NAMALWA (cell line): ENCODE results near the gene TC2N.
"Not testable (repeated sequence)": the region's sequence is repeated elsewhere in the genome, so short reads cannot be mapped to it uniquely, and the experiment has no call there.

ENCODE experiments used
- DNase-seq: peaks from one replicate; pipeline ENCODE4 v3.0.0-alpha.2; 2015; ENCODE audit warnings: low spot score

TC2N gene

DNA sequence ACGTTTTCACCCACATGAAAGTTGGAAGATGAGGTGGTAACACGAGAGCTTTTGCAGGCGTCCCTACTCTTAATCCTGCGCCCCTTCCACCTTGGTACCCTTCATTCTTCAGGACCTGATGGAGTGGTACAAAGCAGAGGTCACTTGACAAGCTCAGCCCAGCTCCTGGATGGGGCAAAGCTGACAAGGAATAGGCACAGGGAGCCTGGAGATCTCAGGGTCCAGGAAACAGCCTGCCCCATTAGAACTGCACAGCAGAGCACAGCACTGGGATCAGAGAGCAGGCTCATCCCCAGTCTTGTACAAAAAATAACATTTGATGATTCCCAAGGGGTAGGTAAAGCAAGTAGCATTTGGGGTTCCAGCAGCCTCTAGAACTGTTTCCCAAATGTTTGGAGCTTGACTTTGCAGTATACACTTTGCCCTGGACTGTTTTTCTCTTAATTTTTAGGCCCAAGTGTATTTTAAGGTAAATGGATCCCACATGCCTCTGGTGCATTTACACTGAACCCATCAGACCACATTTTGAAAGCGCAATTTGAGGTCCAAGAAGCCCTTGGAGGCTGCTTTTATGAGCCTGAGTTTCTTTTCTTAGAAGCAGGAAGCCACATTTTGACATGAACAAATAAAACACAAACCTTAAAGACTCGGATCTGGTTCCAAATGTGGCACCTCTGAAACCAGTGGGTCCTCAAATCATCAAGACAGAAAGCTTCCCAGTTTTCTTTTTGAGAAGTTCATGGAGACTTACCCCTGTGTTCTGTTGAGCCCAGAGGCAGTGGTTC lies 633 bp downstream of the TC2N start:
- DNase-seq = no peak

DNA sequence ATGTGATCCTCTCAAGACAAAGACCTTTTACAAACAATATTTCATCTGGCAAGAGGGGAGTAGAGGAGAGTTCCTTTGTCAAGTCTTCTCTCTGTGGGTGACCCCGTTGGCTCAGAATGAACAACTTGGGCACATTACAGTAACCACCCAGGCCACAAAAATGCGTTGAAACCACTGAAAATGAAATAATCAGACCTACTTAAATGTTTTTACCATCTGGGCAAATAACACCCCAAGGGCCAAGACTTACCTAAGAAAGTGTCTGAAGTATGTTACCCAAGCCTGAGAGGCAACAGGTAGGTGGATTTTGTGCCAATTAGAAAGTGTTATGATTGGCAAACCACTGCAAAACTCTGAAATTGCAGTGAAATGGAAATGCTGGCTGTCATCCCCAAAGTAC lies 1.3 kb downstream of the TC2N start:
- no peak for DNase-seq

DNA sequence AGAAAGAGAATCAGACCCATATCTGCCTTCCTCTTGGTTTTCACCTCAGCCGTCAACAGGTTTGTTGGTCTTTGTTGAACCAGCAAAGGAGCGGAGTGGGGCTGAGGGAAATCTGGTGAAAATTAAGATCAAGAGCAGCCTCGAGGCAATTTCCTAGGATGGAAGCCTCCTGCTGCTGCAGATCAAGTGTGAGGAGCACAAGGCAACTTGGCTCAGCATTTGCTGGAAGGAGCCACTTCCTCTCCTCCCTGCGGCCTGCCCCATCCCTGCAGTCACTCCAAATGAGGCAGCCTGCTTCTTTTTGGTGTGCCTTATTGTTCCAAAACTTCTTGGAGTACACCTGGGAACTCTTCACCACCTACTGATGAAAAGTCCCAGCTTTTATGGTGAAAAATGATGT lies 4.9 kb downstream of the TC2N start:
- DNase-seq = no peak

DNA sequence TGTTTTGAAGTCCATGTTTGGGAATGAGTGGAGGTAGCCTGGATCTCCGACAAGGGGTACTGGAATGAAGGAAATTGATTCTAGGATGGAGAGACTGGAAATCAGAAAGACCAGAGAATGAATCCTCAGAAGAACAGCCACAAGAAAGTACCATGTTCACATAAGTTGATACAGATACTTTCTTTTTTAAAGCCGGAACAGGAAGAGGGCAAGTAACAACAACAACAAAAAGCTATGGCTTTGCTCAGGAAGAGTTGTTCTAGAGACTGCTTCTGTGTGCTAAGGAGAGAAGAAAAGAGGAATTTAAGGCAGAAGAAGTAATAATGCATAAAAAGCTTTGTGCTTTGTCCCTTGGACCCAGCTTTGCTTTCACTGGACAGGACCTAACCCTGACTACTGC lies 6.2 kb downstream of the TC2N start:
- DNase-seq = no peak

DNA sequence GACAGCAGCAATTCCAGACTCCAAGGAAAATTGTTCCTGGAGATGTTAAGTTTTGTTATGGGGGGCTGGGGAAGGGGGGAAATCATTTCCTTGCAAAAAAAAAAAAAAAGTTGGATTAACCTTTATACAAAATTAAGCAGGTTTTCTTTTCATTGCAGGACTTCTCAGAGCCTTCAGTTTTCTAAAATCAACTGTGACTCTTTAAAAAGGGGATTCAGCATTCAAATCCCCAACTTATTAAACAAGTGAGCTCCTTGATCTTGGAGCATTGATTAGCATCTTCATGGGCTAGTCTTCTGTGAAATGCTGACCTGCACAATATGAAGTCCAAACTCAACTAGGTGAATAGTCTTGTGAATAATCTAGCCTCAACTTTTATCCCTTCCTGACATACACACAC lies 7.1 kb downstream of the TC2N start:
- no peak for DNase-seq

DNA sequence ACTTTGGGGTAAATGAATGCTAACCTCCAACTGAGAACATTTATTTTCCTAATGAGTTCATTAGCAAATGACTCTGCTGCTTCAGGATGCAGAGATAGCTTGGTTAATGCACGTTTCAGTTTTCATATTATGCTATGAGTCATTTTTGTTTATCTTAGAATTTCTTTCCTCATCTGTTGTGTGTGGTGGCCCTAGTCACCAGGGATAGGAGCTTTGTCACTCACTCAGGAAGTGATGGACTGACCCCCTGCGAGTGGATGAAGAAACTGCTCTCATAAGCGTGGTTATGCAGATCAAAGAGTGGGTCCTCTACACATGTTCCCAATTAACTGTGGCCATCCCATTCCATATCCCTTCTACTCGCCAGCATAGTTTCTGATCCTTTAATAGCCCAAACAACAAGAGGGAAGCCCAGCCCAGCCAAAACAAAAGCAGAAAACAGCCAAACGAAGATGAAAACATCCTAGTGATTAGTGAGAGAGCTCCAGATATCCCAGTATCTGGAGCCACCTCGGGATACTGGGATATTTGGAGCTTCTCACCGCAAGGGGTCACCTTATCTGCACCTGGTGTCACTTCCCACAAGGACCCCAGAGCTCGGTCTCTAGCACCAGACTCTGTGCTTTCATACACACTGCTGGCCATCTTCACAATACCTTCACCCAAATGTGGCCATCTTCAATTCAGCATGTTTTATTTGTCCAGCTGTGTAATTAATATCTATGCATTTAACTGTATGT lies 8.6 kb downstream of the TC2N start:
- no peak for DNase-seq

DNA sequence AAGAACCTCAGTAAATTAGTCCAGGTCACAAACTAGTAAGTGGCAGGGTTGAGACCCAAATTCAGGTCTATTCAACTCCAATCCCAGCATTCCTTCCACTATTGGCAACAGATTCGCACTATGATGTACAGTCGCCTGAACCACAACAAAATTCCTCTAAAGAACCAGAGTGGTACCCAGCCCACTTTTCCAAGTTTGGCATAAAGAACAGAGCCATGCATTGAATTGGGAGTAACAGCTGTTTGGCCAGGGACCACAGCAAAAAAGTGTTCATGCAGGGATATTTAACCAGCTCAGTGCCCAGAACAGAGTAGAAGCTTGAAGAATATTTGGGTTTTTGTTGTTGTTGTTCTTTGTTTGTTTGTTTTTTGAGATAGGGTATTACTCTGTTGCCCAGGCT lies 9.7 kb downstream of the TC2N start:
- no peak for DNase-seq

DNA sequence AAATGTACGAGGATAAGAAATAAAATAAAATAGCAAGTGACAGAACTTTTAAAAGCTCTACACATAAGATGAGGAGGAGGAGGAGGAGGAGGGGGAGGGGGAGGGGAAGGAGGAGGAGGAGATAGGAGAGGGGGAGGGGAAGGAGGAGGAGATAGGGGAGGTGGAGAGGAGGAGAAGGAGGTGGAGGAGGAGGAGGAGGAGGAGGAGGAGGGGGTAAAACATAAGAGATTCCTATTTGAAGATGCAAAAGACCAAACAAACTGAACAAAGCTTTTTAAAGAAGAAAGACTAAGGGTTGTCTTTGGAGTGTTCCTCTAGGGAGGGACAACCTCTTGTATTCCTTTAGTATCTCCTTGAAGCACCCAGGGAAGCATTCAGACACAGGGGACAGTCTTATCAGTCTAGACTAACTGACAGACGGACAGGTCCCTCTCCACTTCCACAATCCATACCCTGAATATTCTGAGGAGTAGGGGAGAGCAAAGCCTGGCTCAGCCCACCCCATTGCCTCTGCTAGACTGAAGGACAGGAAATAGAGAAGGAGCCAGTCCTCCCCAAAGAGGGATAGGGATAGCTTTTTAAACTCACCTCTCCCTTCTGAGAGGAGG lies 12.9 kb downstream of the TC2N start:
- no peak for DNase-seq

DNA sequence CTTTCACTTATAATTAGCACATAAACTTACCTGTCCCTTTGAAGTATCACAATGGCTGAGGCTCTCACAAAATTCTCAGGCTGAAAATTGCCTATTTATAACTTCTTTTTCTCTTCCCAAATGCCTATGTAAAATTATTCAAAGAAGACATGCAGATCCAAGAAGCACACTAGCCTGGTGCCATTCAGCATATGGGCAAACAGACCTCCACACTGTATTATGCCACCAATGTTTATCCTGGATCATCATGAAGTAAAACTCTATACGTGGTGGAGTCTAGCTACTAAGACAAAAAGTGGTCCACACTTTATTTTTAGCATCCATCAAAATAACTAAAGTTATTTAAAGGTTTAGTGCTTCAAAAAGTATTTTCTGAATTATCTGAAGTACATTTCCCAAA lies 15.8 kb downstream of the TC2N start:
- no peak for DNase-seq

DNA sequence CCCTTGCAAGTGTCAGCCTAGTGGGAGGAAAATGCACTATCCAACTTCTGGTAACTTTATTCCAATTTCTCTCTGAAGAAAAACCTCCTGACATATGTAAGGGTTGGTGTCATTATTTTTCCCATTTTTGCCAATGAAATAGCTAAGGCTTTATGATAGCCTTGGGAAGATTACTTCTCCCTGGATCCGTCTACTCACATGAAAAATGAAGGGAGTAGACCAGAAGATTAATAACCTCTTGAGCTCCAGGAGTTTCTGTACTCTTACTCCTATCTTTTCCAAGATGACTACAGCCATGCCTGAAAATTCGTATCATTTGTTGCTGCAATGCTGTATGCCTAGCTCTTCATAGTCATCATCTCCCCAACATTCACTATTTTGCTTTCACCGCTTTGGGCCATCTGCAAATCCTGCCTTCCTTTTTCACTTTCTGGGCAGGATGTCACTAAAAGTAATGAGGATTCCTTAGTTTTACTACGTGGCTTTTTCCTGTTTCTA lies 18.8 kb downstream of the TC2N start:
- DNase-seq = no peak

DNA sequence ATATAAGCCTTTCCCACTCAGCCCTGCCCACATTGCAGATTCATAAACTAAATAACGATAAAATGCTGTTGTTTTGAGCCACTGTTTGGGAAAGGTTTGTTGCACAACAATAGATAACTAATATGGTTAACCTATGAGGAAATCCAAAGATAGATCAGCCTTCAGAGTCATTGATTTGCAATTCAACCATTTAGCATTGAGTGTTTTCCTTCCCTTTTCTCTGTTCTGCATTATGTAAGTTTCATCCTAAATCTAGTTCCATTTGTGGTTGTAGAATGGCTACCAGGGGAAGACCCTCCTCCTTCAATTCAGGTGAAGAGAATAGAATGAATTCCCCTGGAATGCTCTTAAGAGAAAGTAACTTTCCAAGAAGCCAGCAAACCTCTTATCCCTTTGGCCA lies 19.6 kb downstream of the TC2N start:
- no peak for DNase-seq

DNA sequence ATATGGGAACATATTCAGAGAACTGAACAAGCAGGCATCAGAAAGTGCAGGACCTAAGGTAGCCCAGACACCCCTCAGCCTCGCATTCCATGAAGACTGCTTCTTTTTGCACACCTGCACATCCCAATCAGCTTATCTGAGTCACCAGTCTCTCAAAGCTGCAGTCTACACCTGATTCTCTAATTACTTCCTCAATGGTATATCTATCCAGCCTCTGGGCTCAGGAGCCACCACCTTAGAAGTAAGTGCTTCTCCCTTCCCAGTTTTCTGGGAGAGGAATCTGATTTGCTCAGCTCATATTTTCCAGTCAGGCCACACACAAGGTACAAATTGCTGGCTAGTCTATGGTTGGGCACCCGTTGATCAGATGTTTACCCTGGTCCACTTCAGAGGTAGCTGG lies 21.7 kb downstream of the TC2N start:
- no peak for DNase-seq

DNA sequence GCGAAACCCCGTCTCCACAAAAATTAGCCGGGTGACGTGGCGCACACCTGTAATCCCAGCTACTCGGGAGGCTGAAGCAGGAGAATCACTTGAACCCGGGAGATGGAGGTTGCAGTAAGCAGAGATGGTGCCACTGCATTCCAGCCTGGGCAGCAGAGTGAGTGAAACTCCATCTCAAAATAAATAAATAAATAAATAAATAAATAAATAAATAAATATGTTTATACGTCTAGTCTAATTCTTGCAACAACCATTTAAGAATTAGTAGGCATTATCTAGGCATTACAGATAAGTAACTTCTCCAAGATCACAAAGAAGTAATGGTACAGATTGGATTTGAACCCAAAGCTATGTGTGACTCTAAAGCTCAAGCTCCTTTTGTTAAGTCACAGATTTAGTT lies 22.3 kb downstream of the TC2N start:
- not testable (repeated sequence) for DNase-seq

DNA sequence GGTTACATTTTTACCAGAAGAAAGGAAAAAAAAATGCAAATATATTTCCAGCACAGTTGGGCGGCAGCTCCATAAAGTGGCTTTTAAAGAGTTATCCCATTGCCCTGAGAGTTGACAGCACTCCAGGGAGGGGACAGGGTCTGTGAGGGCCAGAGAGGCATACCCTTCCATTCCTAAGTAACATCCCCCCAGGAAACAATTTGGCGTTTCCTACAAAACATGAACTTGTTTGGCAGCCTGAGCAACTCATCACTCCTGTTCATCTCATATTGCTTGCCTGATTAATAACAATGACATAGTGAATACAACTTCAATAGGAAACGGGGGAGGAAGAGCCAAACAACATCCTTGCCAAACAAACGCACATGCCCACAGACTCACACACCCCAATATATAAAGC lies 23.3 kb downstream of the TC2N start:
- no peak for DNase-seq

DNA sequence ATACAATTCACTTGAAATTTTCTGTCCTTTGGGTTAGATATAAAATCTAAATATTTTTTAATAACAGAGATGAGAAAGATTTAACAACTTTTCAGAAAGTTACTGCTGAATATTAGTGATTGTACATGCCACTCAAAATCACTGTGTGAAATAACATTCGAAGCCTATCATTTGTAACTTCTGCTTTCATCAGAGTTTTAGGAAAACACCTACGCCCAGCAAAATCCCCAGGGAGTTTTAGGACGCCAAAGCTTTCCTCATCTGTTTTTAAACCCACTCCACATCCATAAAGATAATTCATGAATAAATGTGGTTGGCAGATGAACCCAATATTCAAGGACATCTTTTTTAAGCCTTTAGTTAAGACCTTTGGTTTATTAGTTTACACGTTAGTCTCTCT lies 23.9 kb downstream of the TC2N start:
- DNase-seq = no peak

DNA sequence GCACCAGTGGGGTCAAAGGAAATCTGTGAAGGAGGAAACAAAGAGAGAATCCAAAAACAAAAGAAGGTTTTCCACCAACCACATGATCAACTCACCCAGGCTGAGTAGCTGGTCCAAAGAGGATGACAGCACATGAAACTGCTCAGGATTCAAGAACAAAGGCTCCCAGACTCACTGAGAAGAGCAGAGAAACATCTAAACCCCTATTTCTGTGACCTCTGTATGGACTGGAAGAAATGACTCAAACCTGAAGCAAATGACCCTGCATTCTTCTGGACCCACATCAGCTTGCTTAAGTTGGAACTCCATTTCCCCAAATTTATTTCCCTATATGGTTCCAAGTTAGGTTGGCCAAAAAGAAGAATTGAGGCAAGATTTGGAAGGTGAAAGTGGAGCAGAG lies 26.3 kb downstream of the TC2N start:
- no peak for DNase-seq

DNA sequence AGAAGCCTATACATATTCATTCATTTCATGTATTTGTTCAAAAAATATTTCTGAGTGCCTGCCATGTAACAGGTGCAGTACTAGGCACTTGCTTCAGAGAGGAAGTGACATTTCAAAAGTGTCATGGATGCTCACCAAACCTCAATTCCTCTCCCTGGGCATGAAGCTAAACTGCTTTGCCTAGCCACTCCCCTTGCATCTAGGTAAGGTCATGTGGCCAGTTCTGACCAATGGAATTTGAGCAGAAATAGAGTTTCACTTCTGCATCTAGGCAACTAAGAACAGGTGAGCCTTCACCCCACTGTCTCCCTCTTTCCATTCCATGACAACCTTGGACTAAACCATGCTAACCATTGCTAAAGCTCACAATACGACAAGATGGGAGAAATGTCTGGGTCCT lies 27.6 kb downstream of the TC2N start:
- DNase-seq = peak; percentile 87

DNA sequence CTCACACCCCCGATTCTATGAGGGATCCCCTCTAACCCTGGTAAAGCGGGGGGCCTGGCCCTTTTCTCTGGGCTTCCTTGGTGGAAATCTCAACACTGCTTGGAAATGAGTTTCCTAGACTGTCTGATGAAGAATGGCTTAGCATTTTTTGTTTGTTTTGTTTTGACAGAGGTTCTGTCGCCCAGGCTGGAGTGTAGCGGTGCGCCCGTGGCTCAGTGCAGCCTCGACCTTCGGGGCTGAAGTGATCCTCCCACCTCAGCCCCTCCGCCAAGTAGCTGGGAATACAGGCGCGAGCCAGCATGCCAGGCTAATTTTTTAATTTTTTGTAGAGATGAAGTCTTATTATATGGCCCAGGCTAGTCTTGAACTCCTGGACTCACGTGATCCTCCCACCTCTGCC lies 30.3 kb downstream of the TC2N start:
- DNase-seq = no peak

DNA sequence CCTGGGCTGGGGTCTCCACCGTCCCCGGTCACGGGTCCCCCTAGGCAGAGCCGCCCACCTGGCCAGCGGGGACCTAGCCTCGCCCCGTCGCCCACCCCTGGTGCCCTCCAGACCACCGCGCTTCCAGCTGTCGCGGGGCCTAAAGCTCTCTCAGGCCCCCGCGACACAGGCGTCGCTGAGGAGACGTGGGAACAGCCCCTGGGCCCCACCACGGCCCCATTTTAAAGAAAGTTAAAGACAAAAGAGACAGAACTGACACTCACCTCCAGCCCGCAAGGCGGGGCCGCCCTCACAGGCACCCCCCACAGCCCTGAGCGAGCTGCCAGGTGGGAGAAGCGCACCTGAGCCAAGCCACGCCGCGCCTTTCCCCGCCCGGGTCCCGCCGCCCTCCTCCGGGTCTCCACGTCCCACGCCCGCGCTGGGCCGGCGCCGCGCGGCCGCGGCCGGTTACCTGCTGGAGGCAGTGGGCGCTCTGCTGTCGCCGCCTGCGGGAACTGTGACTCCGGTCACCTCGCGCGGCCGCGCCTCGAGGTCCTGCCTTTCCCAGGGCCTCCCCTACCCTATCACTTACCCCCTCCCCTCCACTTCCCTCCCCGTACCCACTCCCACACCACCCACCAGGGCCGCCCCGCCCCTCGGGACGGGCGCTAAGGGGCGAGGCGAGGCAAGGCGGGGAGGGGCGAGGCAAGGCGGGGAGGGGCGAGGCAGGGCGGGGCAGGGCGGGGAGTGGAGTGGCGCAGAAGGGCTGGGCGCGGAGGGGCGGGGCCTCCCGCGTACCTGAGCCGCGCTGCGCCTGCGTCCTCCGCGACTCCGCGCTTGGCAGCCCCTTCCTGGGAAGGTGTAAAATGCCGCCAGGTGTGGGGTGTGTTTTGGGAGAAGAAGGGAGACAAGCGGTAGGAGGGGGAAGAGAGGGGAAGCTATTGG lies 31.2 kb downstream of the TC2N start:
- peak; percentile 65 for DNase-seq

DNA sequence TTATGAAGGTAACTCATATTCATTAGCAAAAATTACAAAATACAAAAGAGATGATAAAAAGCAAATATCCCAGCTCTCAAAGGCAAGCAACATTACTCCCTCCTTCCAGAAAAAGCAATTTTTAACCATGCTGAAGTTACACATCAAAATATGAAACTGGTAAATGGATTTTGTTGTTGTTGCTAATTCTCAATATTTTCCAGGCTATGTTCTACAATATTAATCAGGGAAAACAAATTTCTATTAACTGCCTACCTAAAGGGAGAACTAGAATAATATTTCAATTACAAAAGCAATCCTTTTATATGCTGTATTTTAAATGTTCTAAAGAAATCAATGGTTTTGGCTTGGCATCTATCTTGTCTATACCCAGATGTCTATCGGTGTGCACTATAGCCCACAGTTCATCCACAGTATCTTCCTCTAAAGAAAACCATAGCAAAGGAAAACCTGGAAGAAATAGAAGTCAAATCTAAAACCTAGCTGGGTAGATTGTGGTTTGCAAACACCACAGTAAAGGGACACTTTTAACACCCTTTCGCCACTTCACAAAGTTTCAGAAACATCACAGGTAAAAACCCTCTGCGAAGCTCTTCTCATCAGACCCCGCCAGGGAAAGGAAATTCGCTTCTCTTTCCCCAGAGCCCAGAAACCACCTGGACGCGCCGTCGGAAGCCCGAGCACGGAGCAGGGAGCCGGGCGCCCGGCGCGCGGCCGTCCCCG lies 32.0 kb downstream of the TC2N start:
- DNase-seq = no peak

DNA sequence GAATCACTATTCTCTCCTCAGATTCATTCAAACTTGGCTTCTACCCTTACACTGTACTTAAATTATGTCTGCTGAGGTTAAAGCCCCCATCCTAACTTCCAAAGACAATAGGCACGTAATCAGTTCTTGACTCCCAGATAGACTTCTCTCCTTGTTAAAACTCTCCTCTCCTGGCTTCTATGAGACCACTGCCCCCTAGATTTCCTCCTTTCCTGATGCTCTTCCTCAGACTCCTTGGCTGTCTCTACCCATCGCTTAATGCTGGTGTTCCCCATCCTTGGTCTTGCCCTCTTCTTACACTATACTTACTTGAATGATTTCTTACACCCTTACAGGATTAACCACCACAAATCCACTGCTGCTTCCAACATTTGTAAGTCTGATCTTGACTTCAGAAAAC lies 32.8 kb downstream of the TC2N start:
- no peak for DNase-seq
